ENCODE measurements around the gene SLC34A1. TPM values are rescaled to one million over a fixed set of nuclear protein-coding genes. Genes with fewer than 3 reads are reported as not detected.
"Not testable (repeated sequence)": the region's sequence is repeated elsewhere in the genome, so short reads cannot be mapped to it uniquely, and the experiment has no call there.

The SLC34A1 gene
- total RNA-seq, 5 donors from 2014 or later (not counting 1 experiment from before 2014, with no cell fraction given): 0.13 to 0.18 (median 0.16) TPM; not detected in 2

GRCh38 chr5:177405805-177406204 is 21.6 kb downstream of the SLC34A1 start:
- DNase-seq (peak in 4 of 35 experiments; percentile 12 to 47 (median 18)), ATAC-seq (replicated peaks in 1 of 4) (no peak)
- Mint-ChIP-seq H3K27me3 (no peaks in the 10 kb centered on the region), H3K4me1 (peaks cover 32 to 44% (median 38%) of the 10 kb centered on the region in 3 donors), H3K9me3 (no peaks in the 10 kb centered on the region), H3K27ac (no peak overlapping the region), H3K4me3 (peak overlapping the region in 1 of 3 donors; percentile 85), H3K36me3 (no peaks in the 10 kb centered on the region)
- Histone ChIP-seq H3K36me3 (ENCODE audit: control insufficient read depth in 2 of 2, extremely low read depth in 1 of 2, insufficient read depth in 1 of 2, low read length in 1 of 2) (no peaks in the 10 kb centered on the region), H3K27me3 (replicated peaks in 1 of 2; ENCODE audit: control insufficient read depth in 2 of 2, extremely low read depth in 1 of 2, insufficient read depth in 2 of 2, low read length in 1 of 2) (peaks cover 7 to 20% of the 10 kb centered on the region in 2 experiments), H3K9me3 (no peaks in the 10 kb centered on the region), H3K4me1 (ENCODE audit: control insufficient read depth in 1 of 2, extremely low read depth in 1 of 2, insufficient read depth in 2 of 2, low read length in 2 of 2) (peaks cover 22 to 61% of the 10 kb centered on the region in 2 experiments), H3K27ac (ENCODE audit: low read length) (no peak overlapping the region), H3K4me3 (ENCODE audit: control insufficient read depth in 1 of 2, extremely low read depth in 1 of 2, low read length in 1 of 2) (no peak overlapping the region)
- CTCF ChIA-PET: interaction anchor here (0.6 to 4.8 kb wide), 7 partner anchors 15 to 872 kb away, joined by 3 to 100 read pairs (median 7); partner anchors contain the start of gene GRK6 (in 1 of the 2)
- POLR2A ChIA-PET: no interaction called here
- WGBS (ENCODE audit: insufficient coverage): 68% methylated on average over 3 of the region's 5 CpGs

GRCh38 chr5:177409043-177409801 is 25.0 kb downstream of the SLC34A1 start, which contains the start of gene F12:
Gene F12, minus strand, starts transcription at chr5:177409564. Its CDS starts 37 bp downstream, at chr5:177409527.
- Histone ChIP-seq H3K4me1 (ENCODE audit: control insufficient read depth in 1 of 2, extremely low read depth in 1 of 2, insufficient read depth in 2 of 2, low read length in 2 of 2) (peaks cover 6 to 67% of the 10 kb centered on the region in 2 experiments), H3K27ac (ENCODE audit: low read length) (no peak within 1 kb of the TSS), H3K27me3 (replicated peaks in 1 of 2; ENCODE audit: control insufficient read depth in 2 of 2, extremely low read depth in 1 of 2, insufficient read depth in 2 of 2, low read length in 1 of 2) (peaks cover 0 to 6% of the 10 kb centered on the region in 2 experiments), H3K9me3 (no peaks in the 10 kb centered on the region), H3K36me3 (ENCODE audit: control insufficient read depth in 2 of 2, extremely low read depth in 1 of 2, insufficient read depth in 1 of 2, low read length in 1 of 2) (no peaks in the 10 kb centered on the region), H3K4me3 (ENCODE audit: control insufficient read depth in 1 of 2, extremely low read depth in 1 of 2, low read length in 1 of 2) (no peak within 1 kb of the TSS)
- Mint-ChIP-seq H3K4me3 (no peak within 1 kb of the TSS), H3K27me3 (no peaks in the 10 kb centered on the region), H3K27ac (peak within 1 kb of the TSS in 1 of 2 donors; percentile 31), H3K9me3 (no peaks in the 10 kb centered on the region), H3K4me1 (peaks cover 28 to 52% (median 31%) of the 10 kb centered on the region in 3 donors), H3K36me3 (no peaks in the 10 kb centered on the region)
- ChIA-PET CTCF (interaction anchor here in 1 of 2 donors (1.0 to 1.1 kb wide), 3 partner anchors 13 to 36 kb away, joined by 3 to 6 read pairs (median 3); no protein-coding TSS in a partner anchor), POLR2A (interaction anchor here (0.7 to 1.1 kb wide), 5 partner anchors 10 to 136 kb away, joined by 3 to 8 read pairs (median 5); no protein-coding TSS in a partner anchor)
- no peak for DNase-seq
- no peak for ATAC-seq (replicated peaks in 1 of 4)
- WGBS (ENCODE audit: insufficient coverage): 94% methylated on average over 8 of the region's 9 CpGs

GRCh38 chr5:177410575-177410974 is 26.3 kb downstream of the SLC34A1 start:
- Histone ChIP-seq H3K4me1 (ENCODE audit: control insufficient read depth in 1 of 2, extremely low read depth in 1 of 2, insufficient read depth in 2 of 2, low read length in 2 of 2) (peaks cover 2 to 64% of the 10 kb centered on the region in 2 experiments), H3K4me3 (ENCODE audit: control insufficient read depth in 1 of 2, extremely low read depth in 1 of 2, low read length in 1 of 2) (no peak overlapping the region), H3K36me3 (ENCODE audit: control insufficient read depth in 2 of 2, extremely low read depth in 1 of 2, insufficient read depth in 1 of 2, low read length in 1 of 2) (no peaks in the 10 kb centered on the region), H3K27me3 (replicated peaks in 1 of 2; ENCODE audit: control insufficient read depth in 2 of 2, extremely low read depth in 1 of 2, insufficient read depth in 2 of 2, low read length in 1 of 2) (no peaks in the 10 kb centered on the region), H3K27ac (ENCODE audit: low read length) (peak overlapping the region; percentile 11), H3K9me3 (no peaks in the 10 kb centered on the region)
- H3K27ac Mint-ChIP-seq: peak overlapping the region; percentile 31
- no CpG with 5 or more reads among the region's 3 CpGs for WGBS (ENCODE audit: insufficient coverage)
- POLR2A ChIA-PET: interaction anchor here in 1 of 2 donors (0.6 kb wide), 1 partner anchor 9 kb away, joined by 4 read pairs; no protein-coding TSS in a partner anchor
- H3K36me3 Mint-ChIP-seq: no peaks in the 10 kb centered on the region
- H3K4me1 Mint-ChIP-seq: peaks cover 34 to 49% (median 34%) of the 10 kb centered on the region in 3 donors
- no peak overlapping the region for H3K4me3 Mint-ChIP-seq
- no peaks in the 10 kb centered on the region for H3K27me3 Mint-ChIP-seq
- peak in 1 of 35 experiments; percentile 34 for DNase-seq
- CTCF ChIA-PET: no interaction called here
- ATAC-seq (replicated peaks in 1 of 4): peak in 1 of 4 experiments; percentile 41
- H3K9me3 Mint-ChIP-seq: no peaks in the 10 kb centered on the region

GRCh38 chr5:177412603-177413233 is 28.5 kb downstream of the SLC34A1 start:
- peak overlapping the region in 1 of 2 donors; percentile 13 for H3K4me3 ChIP-seq (ENCODE audit: control insufficient read depth in 1 of 2, extremely low read depth in 1 of 2, low read length in 1 of 2)
- H3K27ac Mint-ChIP-seq: peak overlapping the region; percentile 84
- peak overlapping the region; percentile 23 to 67 (median 49) for H3K4me3 Mint-ChIP-seq
- H3K36me3 Mint-ChIP-seq: no peaks in the 10 kb centered on the region
- H3K27me3 Mint-ChIP-seq: no peaks in the 10 kb centered on the region
- no peaks in the 10 kb centered on the region for H3K27me3 ChIP-seq (replicated peaks in 1 of 2; ENCODE audit: control insufficient read depth in 2 of 2, extremely low read depth in 1 of 2, insufficient read depth in 2 of 2, low read length in 1 of 2)
- H3K36me3 ChIP-seq (ENCODE audit: control insufficient read depth in 2 of 2, extremely low read depth in 1 of 2, insufficient read depth in 1 of 2, low read length in 1 of 2): no peaks in the 10 kb centered on the region
- ChIA-PET CTCF (interaction anchor here in 1 of 2 donors (0.6 kb wide), 1 partner anchor 42 kb away, joined by 3 read pairs; no protein-coding TSS in a partner anchor), POLR2A (interaction anchor here in 1 of 2 donors (0.7 kb wide), 1 partner anchor 13 kb away, joined by 3 read pairs; no protein-coding TSS in a partner anchor)
- peak in 1 of 35 experiments; percentile 76 for DNase-seq
- ATAC-seq (replicated peaks in 1 of 4): peak; percentile 27 to 59 (median 44)
- WGBS (ENCODE audit: insufficient coverage): 48% methylated on average over 6 of the region's 8 CpGs
- H3K9me3 Mint-ChIP-seq: no peaks in the 10 kb centered on the region
- H3K4me1 Mint-ChIP-seq: peaks cover 29 to 48% (median 38%) of the 10 kb centered on the region in 3 donors
- peaks cover 4 to 59% of the 10 kb centered on the region in 2 experiments for H3K4me1 ChIP-seq (ENCODE audit: control insufficient read depth in 1 of 2, extremely low read depth in 1 of 2, insufficient read depth in 2 of 2, low read length in 2 of 2)
- H3K27ac ChIP-seq (ENCODE audit: low read length): peak overlapping the region; percentile 14
- H3K9me3 ChIP-seq: no peaks in the 10 kb centered on the region

- no CpG with 5 or more reads among the region's 3 CpGs for WGBS (ENCODE audit: insufficient coverage)
- POLR2A ChIA-PET: interaction anchor here (0.7 kb wide), 2 partner anchors 11 to 319 kb away, joined by 3 read pairs; no protein-coding TSS in a partner anchor
- CTCF ChIA-PET: interaction anchor here in 1 of 2 donors (1.1 kb wide), 1 partner anchor 10 kb away, joined by 4 read pairs; no protein-coding TSS in a partner anchor
- no peaks in the 10 kb centered on the region for H3K27me3 ChIP-seq (replicated peaks in 1 of 2; ENCODE audit: control insufficient read depth in 2 of 2, extremely low read depth in 1 of 2, insufficient read depth in 2 of 2, low read length in 1 of 2)
- ATAC-seq (replicated peaks in 1 of 4) (no peak), DNase-seq (no peak)
- H3K4me3 ChIP-seq (ENCODE audit: control insufficient read depth in 1 of 2, extremely low read depth in 1 of 2, low read length in 1 of 2): no peak overlapping the region
- no peaks in the 10 kb centered on the region for H3K36me3 ChIP-seq (ENCODE audit: control insufficient read depth in 2 of 2, extremely low read depth in 1 of 2, insufficient read depth in 1 of 2, low read length in 1 of 2)
- H3K4me3 Mint-ChIP-seq: peak overlapping the region in 1 of 3 donors; percentile 34
- H3K27ac ChIP-seq (ENCODE audit: low read length): no peak overlapping the region
- H3K27me3 Mint-ChIP-seq: no peaks in the 10 kb centered on the region
- H3K27ac Mint-ChIP-seq: peak overlapping the region; percentile 34 to 36
- no peaks in the 10 kb centered on the region for H3K36me3 Mint-ChIP-seq
- peaks cover 4 to 54% of the 10 kb centered on the region in 2 experiments for H3K4me1 ChIP-seq (ENCODE audit: control insufficient read depth in 1 of 2, extremely low read depth in 1 of 2, insufficient read depth in 2 of 2, low read length in 2 of 2)
- H3K9me3 Mint-ChIP-seq: no peaks in the 10 kb centered on the region
- no peaks in the 10 kb centered on the region for H3K9me3 ChIP-seq
- H3K4me1 Mint-ChIP-seq: peaks cover 29 to 46% (median 38%) of the 10 kb centered on the region in 3 donors
Measured at GRCh38 chr5:177414481-177414880, 30.2 kb downstream of the SLC34A1 start.

GRCh38 chr5:177417081-177417480 is 32.8 kb downstream of the SLC34A1 start:
- 62% methylated on average over 2 of the region's 6 CpGs for WGBS (ENCODE audit: insufficient coverage)
- H3K9me3 Mint-ChIP-seq; H3K9me3 ChIP-seq; H3K27ac ChIP-seq (ENCODE audit: low read length); H3K36me3 ChIP-seq (ENCODE audit: control insufficient read depth in 2 of 2, extremely low read depth in 1 of 2, insufficient read depth in 1 of 2, low read length in 1 of 2); H3K36me3 Mint-ChIP-seq; CTCF ChIA-PET; H3K27me3 ChIP-seq (replicated peaks in 1 of 2; ENCODE audit: control insufficient read depth in 2 of 2, extremely low read depth in 1 of 2, insufficient read depth in 2 of 2, low read length in 1 of 2); DNase-seq; H3K4me3 Mint-ChIP-seq; H3K4me3 ChIP-seq (ENCODE audit: control insufficient read depth in 1 of 2, extremely low read depth in 1 of 2, low read length in 1 of 2); H3K27ac Mint-ChIP-seq; ATAC-seq (replicated peaks in 1 of 4); H3K27me3 Mint-ChIP-seq: not testable (repeated sequence)
- peaks cover 19 to 35% (median 29%) of the 10 kb centered on the region in 3 donors for H3K4me1 Mint-ChIP-seq
- peaks cover 4 to 35% of the 10 kb centered on the region in 2 experiments for H3K4me1 ChIP-seq (ENCODE audit: control insufficient read depth in 1 of 2, extremely low read depth in 1 of 2, insufficient read depth in 2 of 2, low read length in 2 of 2)
- POLR2A ChIA-PET: interaction anchor here in 1 of 2 donors (1.3 kb wide), 1 partner anchor 36 kb away, joined by 4 read pairs; no protein-coding TSS in a partner anchor

Data from T-cell (primary cell).